ENCODE results near the gene ZNF383.
"Not testable (repeated sequence)": the region's sequence is repeated elsewhere in the genome, so short reads cannot be mapped to it uniquely, and the experiment has no call there.

GRCh38 chr19:37267755-37268154 lies 49.7 kb downstream of the ZNF383 start:
- TF ChIP-seq EZH2 (IDR thresholded peaks at IDR 0.05; ENCODE audit: borderline replicate concordance, control insufficient read depth, low read depth, low read length); MAX (IDR thresholded peaks at IDR 0.05; ENCODE audit: low read depth, low read length): not testable (repeated sequence)
